ENCODE data around the gene LDB3.

Gene LDB3

DNA sequence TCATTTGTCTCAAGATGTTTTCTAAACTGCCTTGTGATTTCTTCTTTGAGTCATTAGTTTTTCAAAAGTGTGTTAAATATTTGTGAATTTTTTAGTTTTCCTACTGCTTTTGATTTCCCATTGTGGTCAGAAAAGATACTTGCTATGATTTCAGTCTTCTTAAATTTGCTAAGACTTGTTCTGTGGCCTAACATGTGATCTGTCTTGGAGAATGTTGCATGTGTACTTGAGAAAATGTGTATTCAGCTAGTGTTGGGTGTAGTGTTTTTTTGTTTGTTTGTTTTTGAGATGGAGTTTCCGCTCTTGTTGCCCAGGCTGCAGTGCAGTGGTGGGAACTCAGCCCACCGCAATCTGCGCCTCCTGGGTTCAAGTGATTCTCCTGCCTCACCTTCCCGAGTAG, 116.7 kb downstream of the LDB3 start:
- no peak for DNase-seq (ENCODE audit: low read depth)
- no peak overlapping the region for H3K4me3 ChIP-seq (ENCODE audit: low read depth, low read length)
- TF ChIP-seq, protein P1, sequence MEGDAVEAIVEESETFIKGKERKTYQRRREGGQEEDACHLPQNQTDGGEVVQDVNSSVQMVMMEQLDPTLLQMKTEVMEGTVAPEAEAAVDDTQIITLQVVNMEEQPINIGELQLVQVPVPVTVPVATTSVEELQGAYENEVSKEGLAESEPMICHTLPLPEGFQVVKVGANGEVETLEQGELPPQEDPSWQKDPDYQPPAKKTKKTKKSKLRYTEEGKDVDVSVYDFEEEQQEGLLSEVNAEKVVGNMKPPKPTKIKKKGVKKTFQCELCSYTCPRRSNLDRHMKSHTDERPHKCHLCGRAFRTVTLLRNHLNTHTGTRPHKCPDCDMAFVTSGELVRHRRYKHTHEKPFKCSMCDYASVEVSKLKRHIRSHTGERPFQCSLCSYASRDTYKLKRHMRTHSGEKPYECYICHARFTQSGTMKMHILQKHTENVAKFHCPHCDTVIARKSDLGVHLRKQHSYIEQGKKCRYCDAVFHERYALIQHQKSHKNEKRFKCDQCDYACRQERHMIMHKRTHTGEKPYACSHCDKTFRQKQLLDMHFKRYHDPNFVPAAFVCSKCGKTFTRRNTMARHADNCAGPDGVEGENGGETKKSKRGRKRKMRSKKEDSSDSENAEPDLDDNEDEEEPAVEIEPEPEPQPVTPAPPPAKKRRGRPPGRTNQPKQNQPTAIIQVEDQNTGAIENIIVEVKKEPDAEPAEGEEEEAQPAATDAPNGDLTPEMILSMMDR (IDR thresholded peaks at IDR 0.05; ENCODE audit: low read depth, low read length, missing control alignments): no peak

Measured in GM12864 (cell line).